NCI-H1105 (cell line): ENCODE results near the gene TBX21.

Experiments
- DNase-seq: peaks from one replicate; lab custom pipeline; 2025; lab: John Stamatoyannopoulos, UW

The TBX21 gene

GRCh38 chr17:47733047-47733673 is at the start of gene TBX21:
TBX21 (plus strand) TSS chr17:47733236; CDS start chr17:47733455, 219 bp downstream.
- peak; percentile 67 for DNase-seq

DNA sequence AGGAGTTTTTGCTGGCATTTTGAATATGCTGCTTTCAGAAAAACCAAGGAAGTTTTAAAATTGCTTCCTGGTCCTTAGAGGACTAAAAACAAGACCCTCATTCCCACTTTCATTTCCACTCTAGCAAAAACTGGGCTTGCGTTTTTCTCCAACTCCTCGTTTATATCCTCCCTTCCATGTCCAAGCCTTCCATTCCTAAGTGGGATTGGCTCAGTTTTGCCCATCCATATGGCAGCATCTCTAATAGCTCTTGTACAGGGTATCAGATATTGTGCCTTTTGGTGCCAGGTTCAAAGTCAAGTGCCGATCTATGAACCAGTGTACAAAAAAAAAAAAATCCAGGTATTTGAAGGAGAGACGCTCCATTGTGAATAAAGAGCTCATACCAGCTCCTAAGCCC is 49.0 kb upstream of the TBX21 start:
- DNase-seq: no peak

DNA sequence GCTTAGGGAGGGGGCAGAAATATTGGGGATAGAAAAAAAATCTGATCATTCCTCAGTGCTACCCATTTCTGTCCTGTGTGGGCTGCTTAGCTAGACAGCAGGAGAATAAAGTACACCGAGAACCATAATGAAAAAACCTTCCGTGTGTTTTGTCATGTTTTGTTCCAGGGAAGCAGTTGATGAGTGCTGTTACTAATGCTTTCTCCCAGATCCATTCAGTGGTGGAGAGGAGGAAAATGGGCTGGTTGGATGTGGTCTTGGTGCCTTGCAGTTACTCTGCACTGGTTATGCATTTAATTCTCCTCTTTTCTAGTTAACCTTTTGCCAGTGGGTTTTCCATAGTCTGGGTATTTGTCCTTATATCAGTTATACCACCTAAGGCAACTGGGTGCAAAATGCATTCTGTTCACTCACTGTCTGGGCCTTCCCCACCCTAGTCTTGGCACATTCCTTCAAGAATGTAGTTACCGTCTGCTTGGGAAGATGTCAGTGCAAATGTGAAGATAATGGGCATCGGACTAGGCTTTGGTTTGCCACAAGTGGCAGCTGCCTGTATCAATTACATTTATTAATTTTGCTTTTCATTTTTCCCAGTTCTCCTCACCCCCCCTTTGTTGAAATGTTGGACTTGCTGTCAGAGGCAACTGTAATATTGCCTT is 48.4 kb upstream of the TBX21 start:
- no peak for DNase-seq

DNA sequence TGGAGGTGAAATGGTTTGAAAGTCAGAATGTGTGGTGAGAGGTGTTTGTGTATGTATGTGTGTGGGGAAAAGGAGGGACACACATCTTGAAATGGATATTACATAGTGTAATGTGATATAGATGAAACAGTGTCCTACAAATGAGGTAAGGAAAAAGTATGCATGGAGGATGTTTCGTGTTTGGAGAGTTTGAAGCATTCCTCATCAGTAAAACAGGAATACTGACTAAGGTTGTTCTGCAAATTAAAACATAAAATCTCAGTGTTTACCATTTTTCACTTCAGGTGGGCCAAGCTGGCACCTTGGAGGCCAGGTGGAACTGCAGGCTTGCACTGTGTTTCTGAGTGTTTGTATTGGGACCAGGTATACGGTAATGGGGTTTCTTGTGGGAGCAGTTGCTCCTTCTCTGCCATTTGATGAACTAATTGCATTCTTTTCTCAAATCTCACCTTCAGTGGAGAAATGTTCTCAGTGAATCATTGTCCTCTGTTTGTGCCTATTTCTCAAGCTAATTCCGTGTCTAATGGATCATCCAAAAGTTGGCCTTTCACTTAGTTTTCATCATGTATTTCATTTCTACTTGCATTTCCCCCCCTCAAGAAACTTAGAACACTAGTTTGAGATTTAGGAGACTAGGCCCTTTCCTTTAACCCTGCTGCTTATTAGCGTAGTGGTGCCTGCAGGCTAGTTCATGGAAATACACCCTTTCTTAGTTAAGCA is 47.3 kb upstream of the TBX21 start:
- no peak for DNase-seq

GRCh38 chr17:47686276-47686635 is 46.8 kb upstream of the TBX21 start:
- DNase-seq: no peak

DNA sequence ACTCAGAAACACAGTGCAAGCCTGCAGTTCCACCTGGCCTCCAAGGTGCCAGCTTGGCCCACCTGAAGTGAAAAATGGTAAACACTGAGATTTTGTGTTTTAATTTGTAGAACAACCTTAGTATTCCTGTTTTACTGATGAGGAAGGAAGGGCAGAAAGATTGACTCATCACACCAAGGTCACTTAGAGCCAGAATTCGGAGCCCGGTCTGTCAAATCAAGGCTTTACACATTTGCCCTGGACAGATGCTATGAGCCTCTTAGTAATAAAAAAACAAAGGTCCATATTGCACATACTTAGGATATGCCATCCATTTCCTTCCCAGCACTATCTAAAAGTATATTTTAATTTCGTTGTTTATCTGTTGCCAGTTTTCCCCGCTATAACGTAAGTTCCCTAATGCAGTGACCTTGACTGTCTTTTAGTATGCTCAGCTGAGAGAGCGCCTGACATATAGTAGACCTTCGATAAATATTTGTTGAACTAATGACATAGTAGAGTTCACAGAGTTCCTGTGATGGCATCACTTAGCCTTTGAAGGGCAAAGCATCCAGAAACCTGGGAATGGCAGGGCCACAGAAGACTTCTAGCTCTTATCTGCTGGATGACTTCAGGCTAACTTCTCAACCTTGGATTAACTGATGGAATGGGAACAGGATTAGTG is 46.2 kb upstream of the TBX21 start:
- no peak for DNase-seq

DNA sequence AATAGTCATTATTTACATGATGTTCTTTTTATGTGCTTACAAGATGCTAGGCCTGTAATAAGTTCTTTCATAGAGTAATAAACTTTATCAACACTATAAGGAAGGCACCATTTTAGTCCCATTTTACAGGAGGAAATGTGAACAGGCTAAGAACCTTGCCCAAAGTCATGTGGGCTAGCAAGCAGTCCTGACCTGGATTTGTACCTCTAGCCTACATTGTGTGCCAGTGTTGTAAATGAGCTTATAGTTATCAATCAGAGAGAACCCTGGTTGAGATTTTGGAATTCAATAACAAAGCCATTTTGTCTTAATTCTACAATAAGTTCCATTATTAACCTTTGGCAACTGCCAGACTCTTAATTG is 45.7 kb upstream of the TBX21 start:
- no peak for DNase-seq

- DNase-seq: peak; percentile 4
Observed at GRCh38 chr17:47687748-47688147, 45.3 kb upstream of the TBX21 start.

- no peak for DNase-seq
Observed at GRCh38 chr17:47690121-47690520, 42.9 kb upstream of the TBX21 start.

- DNase-seq: no peak
Observed at GRCh38 chr17:47692137-47692894, 40.7 kb upstream of the TBX21 start.

- no peak for DNase-seq
Observed at GRCh38 chr17:47692895-47693730, 39.9 kb upstream of the TBX21 start.

DNA sequence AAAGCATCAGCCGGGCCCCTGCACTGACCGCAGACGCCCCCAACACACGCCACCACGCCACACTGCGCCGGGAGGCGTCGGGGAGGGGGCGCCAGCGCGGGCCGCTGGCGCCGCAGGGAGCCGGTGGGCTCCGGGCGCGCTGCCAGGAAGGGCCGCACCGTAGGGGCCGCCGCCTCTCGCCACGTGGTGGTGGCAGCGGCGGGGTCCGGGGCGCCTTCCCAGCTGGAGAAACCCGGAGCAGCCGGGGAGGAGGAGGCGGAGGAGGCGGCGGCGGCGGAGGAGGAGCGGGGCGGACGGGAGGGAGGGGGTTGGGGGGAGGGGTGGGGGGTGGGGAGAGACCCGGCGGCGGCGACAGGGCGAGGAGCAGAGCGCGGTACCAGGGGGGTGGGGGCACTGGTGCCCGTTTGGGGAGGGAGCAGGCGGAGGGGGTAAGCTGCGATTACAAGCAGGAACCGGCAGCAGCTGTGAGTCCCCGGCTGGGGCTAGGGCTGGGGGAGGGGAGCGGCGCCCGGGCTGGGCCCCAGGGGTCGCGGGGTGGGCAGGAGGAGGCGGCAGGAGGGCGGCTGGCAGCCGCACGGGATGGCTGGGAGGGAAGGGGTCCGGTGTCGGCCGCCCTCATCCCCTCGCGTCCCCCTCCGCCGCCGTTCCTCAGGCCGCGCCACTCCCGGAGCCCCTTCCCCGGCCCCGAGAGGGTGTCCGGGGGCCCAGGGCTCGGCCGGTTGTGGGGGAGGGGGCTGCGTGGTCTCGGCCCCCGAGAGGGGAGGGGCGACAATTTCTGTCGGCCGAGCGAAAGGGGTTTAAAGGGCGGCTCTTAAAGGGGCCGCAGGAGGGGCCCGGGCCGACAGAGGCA is 39.1 kb upstream of the TBX21 start, which contains the start of gene TBKBP1:
Gene TBKBP1, plus strand, starts transcription at position 431 of the 850 bp plus-strand sequence. CDS start 1,952 bp downstream, outside the sequence.
- peak; percentile 31 for DNase-seq

GRCh38 chr17:47694581-47695428 is 38.2 kb upstream of the TBX21 start:
- no peak for DNase-seq

GRCh38 chr17:47695429-47696376 is 37.3 kb upstream of the TBX21 start:
- no peak for DNase-seq

DNA sequence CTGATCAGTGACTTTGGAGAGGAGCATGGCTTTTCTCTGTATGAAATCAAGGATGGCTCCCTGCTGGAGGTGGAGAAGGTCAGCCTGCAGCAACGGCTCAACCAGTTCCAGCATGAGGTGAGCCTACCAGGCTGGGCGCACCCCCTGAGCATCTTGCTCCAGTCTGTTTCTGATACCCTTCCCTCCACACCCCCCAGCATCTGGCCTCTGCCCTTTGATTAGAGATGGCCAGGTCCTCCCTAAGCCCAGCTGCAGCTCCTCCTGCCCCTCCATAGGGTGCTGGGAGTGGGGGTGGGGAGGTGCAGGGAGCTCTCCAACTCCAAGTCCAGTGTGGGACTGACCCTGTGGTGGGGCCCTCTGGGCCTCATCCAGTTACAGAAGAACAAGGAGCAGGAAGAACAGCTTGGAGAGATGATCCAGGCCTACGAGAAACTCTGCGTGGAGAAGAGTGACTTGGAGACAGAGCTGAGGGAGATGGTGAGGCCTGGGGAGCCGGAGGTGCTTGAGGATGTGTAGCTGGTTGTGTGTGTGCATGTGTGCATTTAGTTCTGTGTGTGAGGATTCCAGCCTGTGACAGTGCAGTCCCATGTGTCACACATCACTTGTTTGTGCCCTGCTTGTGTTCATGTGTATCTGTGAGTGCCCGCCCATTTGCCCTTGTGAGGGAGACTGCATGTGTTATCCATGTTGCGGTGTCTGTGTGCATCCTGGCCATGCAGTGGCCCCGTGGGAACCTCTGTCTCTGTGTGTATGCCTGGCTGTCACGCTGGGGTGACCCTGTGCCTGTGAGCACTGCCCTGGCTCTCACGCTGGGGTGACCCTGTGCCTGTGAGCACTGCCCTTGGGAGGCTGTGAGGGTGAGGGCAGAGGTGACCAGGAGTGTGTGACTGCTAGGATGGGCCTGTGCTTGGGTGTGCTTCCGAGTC is 36.1 kb upstream of the TBX21 start:
- no peak for DNase-seq

DNA sequence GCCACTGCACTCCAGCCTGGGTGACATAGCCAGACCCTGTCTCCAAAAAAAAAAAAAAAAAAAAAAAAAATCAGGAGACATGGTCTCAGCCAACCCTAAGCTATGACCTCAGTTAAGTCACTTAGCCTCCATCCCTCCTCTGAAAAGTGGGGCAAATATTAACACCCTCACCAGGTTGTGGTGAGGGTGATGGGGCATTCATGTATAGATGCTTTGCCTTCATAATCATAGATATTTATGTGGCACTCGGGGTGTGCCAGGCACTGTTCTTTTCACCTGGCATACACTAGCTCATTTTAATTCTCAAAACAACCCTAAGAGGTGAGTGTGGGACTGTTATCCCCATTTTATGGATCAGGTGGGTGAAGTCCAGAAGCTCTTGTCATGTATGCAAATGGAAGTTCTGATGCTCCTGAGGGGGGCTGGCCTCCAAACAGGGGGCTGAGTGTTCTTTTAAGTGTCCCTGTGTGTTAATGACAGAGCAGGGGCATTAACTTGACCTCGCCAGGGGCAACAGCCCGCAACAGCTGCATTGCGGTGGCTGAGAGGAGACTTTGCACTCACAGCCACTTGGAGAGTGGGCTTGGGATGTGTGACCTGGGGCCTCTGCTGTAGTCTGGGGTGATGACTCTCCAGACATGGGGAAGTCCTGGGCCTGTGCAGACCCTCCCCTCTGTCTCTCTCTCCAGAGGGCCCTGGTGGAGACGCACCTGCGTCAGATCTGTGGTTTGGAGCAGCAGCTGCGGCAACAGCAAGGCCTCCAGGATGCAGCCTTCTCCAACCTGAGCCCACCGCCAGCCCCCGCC is 34.9 kb upstream of the TBX21 start:
- no peak for DNase-seq
